Activated CD4-positive, CD25-positive, alpha-beta regulatory T cell treated with anti-CD3 and anti-CD28 coated beads, Interleukin-2, amount 50 U/mL, for 24 hours (primary cell): ENCODE measurements around the gene SYTL3.
"Not testable (repeated sequence)": the region's sequence is repeated elsewhere in the genome, so short reads cannot be mapped to it uniquely, and the experiment has no call there.

Source experiments
- ATAC-seq, 2 donors: fragments of 150-1000 bp; cut with Tn5 transposase; one replicate each; pipeline ENCODE4 v1.10.0; 2021; ENCODE audit warnings: mild to moderate bottlenecking in 1 of 2, moderate library complexity in 1 of 2

SYTL3 gene

DNA sequence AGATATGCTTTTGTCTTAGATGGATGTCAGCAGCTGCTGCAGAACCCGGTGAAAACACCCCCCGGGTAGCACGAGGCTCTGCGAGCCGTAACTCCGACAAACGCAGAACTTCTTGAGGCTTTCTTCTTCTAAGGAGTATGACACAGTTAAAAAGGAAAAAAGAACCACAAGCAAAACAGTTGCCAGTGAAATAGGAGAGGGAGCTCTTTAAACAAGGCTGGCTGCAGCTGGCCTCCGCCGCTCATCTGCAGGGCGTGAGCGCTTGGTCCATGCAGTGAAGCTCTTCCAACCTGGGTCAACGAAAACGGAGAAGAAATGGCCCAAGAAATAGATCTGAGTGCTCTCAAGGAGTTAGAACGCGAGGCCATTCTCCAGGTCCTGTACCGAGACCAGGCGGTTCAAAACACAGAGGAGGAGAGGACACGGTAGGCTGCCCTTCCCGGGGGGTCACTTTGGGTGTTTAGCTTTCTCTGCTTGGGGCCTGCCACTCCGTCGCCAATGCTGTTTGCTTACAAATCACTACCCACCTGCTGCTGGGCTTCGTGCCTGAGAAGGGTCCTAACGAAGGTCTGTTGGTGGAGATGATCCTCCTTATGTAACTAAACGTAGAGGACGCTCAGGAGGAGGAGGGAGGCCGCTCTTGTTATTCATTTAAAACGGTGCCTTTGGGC is 13.2 kb downstream of the SYTL3 start:
- ATAC-seq, result no peak

DNA sequence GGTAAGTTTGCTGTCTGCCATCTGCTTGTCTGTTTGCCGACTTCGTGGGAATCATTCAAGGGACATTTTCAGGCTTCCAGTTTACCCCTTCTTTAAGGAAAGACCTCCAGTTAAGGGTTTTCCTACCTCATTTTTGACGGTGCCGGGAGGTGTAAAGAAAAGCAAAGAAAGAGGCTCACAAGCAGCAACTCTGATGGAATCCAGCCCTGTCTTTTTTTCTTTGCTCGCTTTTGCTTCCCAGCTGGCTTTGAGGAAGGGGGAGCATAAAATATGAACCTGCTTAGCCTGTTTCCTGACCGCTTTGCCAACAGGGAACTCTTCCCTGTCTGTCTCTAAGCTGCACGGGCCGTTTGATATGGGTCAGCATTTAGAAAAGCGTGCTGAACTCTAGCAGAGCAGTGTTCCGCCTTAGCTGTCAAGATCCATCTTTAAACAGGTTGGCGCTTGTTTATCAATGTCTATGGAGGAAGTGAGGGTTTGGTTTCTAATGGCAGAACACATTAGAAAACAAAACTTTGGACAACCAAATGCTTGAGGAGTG is 13.8 kb downstream of the SYTL3 start:
- no peak for ATAC-seq

DNA sequence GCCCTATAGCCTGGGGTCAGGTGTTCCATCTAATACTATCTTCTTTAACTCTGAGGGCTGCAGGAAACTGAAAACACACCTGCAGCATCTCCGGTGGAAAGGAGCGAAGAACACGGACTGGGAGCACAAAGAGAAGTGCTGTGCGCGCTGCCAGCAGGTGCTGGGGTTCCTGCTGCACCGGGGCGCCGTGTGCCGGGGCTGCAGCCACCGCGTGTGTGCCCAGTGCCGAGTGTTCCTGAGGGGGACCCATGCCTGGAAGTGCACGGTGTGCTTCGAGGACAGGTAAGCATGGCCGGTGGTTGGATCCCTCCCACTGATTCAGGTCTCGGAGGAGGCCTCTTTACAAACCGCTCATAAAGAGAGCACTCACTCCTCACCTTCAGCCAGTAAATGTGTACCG is 15.5 kb downstream of the SYTL3 start:
- ATAC-seq, result no peak

DNA sequence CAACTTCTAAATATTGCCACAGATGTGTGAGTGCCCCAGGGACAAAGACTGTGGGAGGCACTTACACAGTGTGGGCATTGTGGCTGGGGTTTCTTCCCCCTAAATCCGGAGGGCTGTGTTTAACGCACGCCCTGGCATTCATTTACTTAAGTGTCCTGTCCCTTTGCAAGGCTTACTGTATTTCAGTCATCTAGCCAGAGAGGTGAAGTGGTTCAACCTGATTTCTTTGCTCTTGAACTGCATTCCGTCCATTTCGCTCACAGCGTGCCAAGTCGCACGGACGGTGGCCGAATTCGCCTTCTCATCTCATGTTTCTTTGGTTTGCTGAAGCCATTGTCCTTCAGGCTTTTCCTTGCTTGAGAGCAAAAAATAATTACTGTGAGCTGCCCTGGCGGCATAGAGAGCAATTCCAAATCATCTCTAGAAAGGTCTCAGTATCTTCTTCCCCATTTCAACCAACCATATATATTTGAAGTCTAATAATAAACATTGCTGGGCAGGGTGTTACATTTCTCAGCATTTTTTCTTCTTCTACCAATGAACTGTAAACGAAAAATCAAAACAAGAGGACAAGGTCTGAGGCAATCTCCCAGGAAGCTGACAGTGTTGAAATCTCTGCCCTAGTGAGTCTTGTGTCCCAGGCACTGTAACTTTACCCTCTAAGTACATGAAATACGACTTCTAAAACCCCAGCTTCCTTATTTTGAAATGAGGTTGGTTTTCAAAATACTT is 16.9 kb downstream of the SYTL3 start:
- no peak for ATAC-seq

DNA sequence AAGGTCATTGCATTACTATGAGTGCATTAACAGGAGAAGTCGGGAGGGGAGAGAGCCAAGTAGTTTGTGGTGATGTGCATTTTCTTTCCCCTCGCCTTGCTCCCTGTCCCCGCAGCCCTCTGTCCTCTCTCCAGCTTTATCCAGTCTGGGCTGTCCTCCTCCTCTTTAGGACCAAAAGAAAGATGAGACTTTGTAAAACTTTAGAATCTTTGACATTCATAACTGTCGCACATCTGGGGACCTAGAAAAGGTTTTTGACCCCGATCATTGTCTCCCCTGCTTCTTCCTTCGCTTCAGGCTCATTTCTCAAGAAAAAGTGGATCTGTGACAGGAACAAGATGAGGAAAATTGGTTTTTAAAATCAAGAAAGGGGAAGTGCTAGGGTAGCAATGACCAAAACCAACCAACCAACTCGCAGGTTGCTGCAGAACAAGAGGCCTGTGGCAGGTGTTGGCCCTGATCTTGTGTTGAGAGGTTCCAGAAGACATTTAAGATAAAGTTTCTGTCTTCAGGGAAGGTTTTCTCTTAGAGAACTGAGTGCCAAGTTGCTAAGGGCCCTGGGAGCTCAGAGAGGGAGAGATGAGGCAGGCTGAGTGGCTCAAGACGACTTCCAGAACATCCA is 17.6 kb downstream of the SYTL3 start:
- ATAC-seq, result no peak

DNA sequence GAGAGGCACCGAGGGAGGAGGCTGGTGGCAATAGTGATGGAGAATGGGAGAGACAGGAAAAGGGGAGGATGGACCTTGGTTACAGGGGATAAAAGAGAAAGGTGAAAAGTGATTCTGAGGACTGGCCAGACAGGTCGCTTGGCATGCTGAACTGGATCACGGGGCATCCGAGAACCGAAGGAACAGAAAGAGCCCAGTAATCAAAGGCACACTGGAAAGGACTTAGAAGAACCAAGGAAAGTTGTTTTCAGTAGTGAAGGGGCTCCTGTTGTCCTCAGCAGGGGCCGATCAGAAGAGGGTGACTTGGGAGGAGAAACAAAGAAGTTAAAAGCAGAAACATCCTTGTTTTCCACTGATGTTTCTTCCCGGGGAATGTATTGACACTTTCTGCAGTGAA is 18.9 kb downstream of the SYTL3 start:
- no peak for ATAC-seq

DNA sequence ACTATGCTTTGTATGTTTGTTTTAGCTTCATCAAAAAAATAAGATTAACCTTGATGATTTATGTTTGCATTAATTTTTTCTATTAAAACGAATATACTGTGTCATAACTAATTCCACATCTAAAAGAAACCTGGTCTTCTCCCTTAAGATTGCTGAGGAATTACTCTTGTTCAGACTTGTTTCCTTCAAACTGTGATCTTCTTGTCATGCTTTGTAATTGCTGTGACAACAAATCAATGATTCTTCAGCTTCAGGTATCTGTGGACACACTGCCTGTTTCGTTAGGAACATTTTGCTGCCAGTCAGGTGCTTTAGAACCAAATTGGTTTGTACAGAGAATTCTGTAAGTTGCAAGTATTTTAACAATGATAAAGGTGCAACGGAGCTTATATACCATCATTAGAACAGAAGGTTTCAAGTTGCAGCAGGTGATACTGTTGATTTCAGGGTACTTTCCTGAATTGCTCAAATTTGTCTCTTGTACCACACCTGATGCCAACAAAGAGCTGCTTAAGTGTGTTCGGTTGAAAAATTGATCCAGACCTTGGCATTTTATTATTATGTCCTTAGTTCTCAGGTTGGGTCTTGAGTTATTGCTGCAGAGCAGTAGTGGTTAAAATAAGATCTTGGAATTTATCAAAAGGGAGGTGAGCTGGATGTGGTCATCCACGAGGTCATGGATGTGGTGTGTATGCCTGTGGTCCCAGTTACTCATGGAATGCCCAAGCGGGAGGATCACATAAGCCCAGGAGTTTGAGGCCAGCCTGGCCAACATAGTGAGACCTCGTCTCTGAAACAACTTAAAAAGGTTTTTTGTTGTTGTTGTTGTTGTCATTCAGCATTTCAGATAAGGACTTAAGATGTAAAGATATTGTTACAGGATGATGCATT is 19.5 kb downstream of the SYTL3 start:
- ATAC-seq, result no peak

DNA sequence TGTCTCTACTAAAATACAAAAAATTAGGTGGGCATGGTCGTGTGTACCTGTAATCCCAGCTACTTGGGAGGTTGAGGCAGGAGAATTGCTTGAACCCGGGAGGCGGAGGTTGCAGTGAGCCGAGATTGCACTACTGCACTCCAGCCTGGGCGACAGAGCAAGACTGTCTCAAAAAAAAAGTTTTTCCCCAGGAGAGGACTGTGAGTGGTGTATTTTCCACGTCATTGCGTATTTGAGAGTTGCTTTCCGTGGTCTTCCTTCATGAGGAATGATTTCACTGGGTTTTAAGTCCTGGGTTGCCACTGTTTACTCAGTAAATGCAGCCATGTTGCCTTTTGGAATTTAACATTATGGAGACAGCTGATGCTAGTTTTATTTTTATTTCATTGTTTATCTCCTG is 22.3 kb downstream of the SYTL3 start:
- not testable (repeated sequence) for ATAC-seq

DNA sequence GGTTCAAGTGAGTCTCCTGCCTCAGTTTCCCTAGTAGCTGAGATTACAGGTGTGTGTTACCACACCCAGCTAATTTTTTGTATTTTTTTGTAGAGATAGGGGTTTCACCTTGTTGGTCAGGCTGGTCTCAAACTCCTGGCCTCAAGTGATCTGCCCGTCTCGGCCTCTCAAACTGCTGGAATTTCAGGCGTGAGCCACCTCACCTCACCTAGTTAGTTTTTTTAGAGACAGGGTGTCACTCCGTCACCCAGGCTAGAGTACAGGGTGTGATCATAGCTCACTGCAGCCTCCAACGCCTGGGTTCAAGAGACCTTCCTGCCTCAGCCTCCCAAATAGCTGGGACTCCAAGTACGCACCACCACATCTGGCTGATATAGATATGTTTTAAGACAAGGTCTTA is 22.9 kb downstream of the SYTL3 start:
- ATAC-seq, result no peak

DNA sequence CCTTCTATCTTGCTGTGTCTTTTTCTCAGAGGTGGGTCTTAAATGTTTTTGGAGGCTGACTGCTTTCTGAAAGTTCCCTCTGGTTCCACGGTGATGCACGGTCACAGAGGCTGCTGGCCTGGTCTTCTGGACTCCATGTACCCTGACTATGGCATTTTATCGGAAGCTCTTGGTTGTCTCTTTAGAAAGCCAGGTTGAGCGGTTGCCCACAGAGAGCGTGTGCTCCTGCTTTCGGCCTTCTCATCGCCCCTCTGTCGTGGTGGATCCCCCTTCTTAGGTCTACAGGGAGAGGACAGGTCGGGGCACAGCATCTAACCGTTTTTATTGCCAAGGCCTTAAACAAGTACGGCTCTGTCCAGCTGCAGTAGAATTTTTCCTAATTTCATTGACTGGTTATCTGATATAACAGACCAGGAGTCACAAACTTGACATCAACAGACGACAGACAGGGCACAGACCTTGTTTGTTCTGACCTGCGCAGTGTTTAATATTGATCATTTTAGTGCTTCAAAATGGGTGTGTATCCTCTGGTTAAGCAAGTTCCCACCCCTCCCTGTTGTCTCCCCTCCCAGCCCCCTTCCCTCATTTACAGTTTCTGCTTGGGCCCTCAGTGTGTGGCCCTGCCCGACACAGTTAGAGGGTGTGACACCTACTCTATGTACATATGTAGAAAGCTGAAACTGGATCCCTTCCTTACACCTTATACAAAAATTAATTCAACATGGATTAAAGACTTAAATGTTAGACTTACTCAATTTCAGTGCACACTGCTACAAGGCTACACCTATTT is 24.7 kb downstream of the SYTL3 start:
- no peak for ATAC-seq

DNA sequence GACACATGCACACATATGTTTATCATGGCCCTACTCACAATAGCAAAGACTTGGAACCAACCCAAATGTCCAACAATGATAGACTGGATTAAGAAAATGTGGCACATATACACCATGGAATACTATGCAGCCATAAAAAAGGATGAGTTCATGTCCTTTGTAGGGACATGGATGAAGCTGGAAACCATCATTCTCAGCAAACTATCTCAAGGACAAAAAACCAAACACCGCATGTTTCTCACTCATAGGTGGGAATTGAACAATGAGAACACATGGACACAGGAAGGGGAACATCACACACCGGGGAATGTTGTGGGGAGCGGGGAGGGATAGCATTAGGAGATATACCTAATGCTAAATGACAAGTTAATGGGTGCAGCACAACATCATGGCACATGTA is 27.2 kb downstream of the SYTL3 start:
- not testable (repeated sequence) for ATAC-seq

DNA sequence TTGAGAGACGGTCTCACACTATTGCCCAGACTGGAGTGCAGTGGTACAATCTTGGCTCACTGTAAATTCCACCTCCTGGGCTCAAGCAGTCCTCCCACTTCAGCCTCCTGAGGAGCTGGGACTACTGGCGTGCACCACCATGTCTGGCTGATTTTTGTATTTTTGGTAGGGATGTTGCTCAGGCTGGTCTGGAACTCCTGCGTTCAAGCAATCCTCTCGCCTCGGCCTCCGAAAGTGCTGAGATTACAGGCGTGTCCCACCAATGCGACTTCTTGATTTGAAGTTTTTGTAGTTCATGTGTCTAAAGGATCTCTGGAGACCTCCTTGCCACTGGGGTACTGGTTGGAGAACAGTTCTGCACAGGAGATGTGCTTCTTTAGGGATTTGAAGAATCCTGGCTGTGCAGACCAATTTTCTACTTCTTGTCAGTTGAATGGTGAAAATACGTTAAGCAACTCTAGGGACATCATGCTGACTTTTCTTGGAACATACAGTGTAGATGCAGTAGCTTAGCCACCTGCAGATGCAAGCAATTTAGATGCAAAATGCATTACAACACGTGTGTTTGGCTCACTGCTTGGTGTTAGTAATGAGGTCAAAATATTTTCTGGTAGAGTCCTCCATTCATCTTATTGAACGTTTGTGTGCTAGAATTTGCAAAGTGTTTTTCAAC is 28.2 kb downstream of the SYTL3 start:
- no peak for ATAC-seq

DNA sequence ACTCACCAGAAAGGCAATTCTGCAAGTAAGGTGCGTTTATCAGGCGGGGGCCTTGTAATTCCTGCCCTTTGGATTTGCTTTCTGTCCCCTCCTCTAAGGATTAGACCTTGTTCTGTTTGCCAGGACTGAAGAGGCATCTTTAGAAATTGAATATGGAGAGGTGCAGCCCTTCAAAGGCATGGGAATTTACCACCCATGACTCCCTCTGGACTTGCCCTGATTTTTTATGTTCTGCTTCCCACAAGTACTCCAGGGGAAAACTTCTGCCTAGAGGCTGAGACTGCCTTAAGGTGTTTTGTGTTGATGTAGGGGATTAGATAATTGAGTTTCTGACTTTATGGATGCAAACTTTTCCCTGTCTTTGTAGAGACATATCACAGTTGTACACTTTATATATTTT is 30.2 kb downstream of the SYTL3 start:
- ATAC-seq, result no peak

DNA sequence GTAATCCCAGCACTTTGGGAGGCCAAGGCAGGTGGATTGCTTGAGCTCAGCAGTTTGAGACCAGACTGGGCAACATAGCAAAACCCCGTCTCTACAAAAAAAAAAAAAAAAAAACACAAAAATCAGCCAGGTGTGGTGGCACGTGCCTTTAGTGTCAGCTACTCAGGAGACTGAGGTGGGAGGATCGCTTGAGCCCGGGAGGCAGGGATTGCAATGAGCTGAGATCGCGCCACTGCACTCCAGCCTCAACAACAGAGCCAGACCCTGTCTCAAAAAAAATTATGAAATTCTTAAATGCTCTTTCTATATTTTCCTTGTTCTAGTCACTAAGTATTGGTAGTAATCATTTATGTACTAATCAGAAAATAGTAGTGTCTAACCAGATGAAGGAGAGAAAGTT is 30.6 kb downstream of the SYTL3 start:
- no peak for ATAC-seq

DNA sequence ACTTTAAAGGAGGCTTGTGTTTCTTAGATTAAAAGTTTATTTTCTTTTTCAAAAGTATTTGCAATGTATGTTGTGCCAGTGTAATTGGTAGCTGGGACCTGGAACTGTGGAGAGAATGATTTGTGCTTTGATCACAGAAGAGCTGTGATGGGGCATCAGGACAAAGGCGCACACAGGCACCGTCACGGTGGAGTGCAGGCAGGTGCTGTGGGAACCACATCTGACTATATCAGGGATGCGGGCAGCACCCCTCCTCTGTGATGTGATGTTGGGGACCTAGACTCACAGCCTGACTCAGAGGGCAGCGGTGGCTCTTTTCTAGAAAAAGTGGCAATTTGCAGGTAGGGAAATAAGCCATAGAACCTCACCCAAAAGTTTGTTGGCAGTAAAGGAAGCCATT is 34.5 kb downstream of the SYTL3 start:
- ATAC-seq, result no peak

DNA sequence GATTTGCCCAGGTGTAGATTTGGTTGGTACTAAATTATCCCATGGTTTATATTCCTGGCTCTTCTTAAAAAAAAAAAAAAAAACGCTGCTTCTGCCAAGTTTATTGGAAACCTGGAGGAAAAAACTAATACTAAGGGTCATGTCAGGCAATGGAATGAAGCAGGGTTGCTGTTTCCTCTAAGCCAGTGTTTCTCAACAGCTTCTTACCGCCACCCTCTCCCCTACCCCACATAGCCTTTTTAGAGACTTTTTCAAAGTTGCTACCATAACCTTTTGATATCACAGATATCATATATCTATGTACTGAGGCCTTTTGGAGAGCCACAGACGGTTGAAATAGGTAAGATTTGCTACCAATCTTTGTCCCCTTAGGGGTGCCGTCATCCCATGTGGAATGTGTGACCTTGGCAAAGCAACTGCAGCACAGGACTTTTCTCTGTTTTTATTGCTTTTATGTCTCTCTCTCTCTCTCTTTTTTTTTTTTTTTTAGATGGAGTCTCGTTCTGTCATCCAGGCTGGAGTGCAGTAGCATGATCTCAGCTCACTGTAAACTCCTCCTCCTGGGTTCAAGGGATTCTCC is 35.0 kb downstream of the SYTL3 start:
- ATAC-seq, result no peak

DNA sequence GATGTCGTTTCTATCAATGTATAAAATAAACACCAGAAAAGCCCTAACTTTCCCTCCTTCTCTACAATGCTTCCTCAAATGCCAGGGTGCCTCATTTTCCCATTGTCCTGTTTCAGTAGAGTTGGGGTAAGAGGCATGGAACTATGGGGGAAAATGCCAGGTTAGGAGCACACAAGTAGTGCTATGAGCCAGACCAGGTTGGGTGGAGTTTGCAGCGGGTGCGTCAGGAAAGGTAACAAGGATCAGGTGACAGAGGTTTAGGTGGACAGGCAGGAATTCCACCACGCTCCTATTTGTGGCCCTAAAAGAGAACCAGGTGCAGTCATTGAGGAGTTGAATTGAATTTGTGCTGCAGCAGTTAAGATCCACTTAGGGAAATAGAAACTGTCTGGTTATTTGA is 36.5 kb downstream of the SYTL3 start:
- ATAC-seq, result no peak

DNA sequence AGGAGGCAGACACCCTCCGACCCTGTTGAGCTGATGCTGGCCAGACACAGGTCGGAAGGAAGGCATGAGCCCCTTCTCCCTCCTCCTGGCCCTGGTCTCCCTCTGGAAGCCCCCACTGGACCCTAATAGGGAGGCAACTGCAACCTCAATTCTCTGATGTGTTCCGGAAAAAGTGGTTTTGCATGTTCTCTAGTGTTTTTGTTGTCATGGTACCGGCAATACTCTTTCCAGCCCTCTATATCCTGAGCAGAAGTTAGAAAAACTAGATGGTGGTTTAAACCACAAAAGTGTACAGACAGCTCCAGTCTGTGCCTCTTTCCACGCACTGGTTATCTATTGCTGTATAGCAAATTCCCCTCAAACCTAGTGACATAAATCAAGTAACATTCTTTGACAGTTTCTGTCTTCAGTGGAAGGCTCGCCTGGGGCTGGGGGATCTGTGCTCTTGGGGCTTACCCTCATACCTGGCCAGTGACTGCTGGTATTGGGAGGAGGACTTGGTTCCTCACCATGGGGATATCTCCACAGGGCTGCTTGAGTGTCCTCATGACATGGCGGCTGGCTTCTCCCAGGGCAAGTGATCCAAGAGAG is 37.0 kb downstream of the SYTL3 start:
- peak; percentile 81 to 85 for ATAC-seq

DNA sequence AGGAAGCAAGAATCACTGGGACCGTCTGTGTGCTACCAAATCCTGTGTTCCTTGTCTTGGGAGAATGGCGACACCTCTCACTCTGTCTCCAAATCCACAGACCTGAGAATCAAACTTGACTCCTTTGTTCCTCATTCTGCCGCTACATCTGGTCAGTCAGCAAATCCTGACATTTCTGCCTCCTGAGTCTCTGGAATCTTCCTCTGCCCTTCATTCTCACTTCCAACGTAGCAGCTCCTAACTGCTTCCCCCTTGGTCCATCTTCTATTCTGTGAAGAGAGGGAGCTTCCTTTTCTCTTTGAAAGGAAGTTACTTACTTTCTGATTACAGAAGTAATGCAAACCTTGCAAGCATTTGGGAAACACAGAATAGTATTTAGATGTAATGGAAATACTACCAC is 37.7 kb downstream of the SYTL3 start:
- no peak for ATAC-seq

DNA sequence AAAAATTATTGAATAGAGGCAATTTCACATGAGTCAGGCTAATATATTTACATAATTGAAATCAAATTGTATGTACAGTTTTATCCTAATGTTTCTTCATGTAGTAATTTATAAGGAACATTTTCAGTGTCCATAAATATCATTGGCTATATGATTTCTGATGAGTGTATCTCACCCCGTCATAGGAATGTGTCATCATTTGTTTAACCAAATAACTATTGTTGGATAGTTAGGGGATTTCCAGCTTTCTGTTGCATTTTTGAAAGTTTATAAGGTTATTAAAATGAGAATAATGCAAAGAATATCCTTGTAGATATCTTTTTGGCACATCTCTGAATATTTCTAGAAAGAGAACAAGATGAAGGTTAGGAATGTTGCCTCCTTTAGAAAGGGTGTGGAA is 39.0 kb downstream of the SYTL3 start:
- peak in 1 of 2 donors; percentile 44 for ATAC-seq

DNA sequence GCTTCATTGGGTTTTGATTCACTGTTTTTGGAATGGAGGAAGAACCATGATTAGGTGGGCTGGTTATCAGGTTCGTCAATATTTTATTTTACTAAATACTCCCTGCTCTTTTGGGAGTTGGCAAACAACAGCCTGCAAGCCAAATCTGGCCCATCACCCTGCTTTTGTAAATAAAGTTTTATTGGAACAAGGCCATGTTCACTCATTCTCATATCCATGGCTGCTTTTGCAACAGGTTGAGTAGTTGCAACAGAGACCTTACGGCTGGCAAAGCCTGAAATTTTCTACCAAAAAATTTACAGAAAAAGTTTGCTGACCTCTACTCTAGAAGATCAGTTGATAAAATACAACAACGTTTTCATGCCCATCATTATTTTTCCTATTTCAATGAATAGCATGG is 45.1 kb downstream of the SYTL3 start:
- ATAC-seq, result no peak
